VCaP (cell line): ENCODE measurements around the gene LPIN2.

Experiments used
- H3K27ac ChIP-seq: fragments of 450-650 bp; 2 replicates; pipeline ENCODE4 v1.5.1; 2017
- TF ChIP-seq, protein P1 (sequence below): fragments of 450-650 bp; conservative IDR thresholded peaks from 2 replicates; pipeline ENCODE4 v1.5.1; 2017; ENCODE audit warnings: mild to moderate bottlenecking, moderate library complexity

LPIN2 gene

DNA sequence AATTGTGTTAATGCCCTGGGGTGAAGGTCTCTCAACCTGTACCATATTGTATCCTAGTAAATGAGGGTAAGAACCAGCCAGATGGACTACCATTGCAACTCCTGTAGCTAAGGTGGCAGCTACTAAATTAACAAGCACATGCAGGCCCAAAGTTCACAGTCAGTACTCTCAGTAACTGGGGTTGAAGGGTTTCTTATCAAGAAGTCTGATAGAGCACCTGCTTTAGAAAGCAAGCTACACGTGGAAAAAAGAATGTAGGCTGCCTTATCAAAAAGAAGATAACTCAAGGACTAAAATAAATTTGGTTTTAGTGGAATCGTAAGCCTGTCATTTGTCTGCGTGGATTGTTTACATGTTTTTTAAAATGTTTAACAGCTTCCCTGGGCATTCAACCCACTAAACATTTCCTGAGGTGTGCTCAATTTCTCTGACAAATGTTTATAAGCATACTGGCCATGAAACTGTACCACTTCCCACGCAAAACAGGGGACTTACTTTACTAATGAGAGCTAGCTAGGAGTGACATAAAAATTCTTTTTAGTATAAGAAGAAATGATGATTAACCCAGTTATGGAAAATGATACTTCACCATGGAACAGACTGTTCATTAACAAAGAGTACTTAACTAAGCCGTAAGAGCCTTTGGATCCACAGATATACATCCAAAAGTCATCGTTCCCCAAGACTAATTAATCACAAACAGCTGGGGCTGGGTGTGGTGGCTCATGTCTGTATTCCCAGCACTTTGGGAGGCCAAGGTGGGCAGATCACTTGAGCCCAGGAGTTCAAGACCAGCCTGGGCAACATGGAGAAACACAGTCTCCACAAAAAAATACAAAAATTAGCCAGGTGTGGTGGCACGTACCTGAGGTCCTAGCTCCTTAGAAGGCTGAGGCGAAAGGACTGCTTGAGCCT is 36.5 kb downstream of the LPIN2 start:
- H3K27ac ChIP-seq: no peak overlapping the region

DNA sequence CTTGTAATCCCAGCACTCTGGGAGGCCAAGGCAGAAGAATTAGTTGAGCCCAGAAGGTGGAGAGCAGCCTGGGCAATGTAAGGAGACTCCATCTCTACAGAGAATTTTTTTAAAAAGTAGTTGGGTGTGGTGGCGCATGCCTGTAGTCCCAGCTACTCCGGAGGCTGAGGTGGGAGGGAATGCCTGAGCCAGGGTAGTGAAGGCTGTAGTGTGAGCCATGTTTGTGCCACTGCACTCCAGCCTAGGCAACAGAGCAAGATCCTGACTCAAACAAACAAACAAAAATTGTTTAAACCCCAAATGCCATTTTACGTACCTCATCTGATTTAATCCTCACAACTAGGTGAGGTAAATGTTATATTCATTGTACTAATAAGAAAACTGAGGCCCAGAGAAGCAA is 38.2 kb downstream of the LPIN2 start:
- TF ChIP-seq, protein P1, sequence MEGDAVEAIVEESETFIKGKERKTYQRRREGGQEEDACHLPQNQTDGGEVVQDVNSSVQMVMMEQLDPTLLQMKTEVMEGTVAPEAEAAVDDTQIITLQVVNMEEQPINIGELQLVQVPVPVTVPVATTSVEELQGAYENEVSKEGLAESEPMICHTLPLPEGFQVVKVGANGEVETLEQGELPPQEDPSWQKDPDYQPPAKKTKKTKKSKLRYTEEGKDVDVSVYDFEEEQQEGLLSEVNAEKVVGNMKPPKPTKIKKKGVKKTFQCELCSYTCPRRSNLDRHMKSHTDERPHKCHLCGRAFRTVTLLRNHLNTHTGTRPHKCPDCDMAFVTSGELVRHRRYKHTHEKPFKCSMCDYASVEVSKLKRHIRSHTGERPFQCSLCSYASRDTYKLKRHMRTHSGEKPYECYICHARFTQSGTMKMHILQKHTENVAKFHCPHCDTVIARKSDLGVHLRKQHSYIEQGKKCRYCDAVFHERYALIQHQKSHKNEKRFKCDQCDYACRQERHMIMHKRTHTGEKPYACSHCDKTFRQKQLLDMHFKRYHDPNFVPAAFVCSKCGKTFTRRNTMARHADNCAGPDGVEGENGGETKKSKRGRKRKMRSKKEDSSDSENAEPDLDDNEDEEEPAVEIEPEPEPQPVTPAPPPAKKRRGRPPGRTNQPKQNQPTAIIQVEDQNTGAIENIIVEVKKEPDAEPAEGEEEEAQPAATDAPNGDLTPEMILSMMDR: no peak
- no peak overlapping the region for H3K27ac ChIP-seq

More for the DNA sequence above, 36.5 kb downstream of the LPIN2 start:
- TF ChIP-seq, protein P1: no peak

DNA sequence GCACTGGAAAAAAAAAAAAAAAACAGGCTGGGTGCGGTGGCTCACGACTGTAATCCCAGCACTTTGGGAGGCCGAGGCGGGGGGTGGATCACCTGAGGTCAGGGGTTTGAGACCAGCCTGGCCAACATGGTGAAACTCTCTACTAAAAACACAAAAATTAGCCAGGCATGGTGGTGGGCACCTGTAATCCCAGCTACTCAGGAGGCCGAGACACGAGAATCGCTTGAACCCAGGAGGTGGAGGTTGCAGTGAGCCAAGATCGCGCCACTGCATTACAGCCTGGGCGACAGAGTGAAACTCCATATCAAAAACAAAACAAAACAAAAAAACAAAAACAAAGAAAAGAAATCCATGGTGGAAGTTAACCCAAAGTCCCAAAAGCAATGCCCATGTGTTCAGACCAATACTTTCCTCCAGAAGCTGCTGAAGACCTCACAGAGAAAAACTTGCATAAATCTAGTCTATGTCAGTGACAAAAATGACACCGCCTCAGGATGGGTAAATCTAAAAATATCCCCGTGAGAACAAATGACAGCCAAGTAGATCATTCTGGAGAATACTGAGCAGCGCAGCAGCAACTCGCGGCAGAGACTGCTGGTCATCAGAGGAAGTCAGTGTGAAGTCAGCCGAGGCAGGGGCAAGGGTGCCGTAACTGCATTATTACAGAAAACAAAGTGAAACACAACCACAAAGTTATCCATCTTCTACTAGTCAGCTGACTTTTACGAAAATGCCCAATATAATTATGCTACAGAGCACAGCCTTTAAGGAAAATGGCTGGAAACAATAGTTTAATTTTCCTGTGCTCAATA is 41.0 kb downstream of the LPIN2 start:
- H3K27ac ChIP-seq: no peak overlapping the region
- TF ChIP-seq, protein P1: no peak

DNA sequence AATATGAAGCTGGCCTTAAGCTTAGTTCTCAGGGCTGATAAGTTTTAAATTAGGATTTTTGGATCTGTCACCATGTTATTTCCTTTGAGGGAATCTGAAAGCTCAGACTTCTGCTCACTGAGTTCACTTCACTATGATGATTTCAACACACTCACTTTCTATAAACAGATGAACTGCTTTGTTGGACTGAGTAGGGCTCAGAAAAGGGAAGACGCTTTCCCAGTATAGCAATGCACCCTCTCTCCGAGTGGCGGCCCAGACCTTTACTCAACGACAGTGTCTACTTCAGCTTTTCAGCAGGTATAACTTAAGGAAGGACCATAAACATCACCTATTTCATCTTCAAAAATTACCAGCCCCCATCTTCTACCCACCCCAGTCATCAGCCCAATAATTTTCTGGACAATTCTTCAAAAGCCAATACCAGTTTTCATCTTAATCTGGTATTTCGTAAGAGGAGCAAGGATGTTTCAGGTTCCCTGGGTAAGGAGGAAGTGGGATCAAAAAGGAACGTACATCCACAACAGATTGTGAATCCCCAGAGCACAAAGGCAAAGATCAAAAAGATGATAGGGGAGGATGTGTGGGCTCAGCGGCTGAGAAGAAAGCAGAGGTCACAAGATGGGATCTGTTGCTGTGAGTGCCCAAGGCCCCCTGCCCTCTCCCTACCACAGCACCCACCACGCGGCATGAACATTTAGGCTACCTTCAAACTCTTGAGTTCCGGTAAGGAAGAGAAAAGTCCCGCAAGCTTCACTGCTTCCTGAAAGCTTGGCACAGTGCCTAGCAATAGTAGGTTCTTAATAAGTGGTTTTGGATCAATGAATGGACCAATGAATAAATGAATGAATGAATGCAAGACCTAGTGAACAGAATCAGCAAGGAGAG is 41.9 kb downstream of the LPIN2 start:
- no peak overlapping the region for H3K27ac ChIP-seq
- TF ChIP-seq, protein P1: no peak

DNA sequence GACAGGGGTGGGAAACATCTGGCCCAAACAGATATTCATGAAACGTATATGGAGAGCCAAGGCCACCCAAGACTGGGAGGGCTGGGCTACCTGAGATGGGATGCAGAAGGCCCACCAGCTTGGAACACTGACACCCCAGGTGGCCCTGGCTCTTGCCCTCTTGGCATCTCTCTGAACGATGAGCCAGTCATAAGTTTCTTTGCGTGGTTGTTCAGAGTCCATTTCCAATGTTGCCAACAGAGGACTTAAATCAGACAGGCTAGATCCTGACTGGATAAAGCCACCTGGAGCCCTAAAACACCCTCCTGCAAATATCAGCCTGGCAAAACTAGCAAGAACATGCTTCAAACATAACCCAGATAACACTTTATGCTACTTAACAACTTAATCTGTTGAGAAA is 42.6 kb downstream of the LPIN2 start:
- H3K27ac ChIP-seq: no peak overlapping the region
- TF ChIP-seq, protein P1: no peak

DNA sequence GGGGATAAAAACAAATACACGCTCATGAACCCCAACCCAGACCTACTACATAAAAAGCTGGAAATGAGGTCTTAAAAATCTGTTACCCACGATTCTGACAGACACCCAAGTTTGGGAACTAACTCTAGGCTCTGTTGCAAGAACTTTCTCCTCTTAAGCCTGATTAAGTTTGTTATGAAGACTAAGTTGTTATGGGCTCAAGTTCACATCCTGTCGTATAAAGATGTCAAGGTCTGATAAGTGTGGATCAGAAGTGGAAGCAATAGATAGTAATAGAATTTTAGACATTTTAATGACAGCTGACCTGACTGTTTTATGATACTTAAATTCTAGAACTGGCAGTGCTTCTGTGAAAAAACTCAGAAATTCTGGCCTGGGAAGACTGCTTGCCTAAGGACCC is 43.2 kb downstream of the LPIN2 start:
- no peak overlapping the region for H3K27ac ChIP-seq
- TF ChIP-seq, protein P1: no peak
